Adrenal gland (tissue), 12 donors: Measurements from ENCODE around the gene INSYN2A. TPM values are rescaled to one million over a fixed set of nuclear protein-coding genes. Genes with fewer than 3 reads are reported as not detected.

Experiments used
- DNase-seq, 7 donors: peaks; one replicate each; pipeline ENCODE4 v3.0.0-alpha.2; 2019 to 2020
- H3K27ac ChIP-seq, 5 donors: fragments of 200-600 bp; sonication (generic) in 4 of 5; 1 replicate in 3 of 5; 2 replicates in 2 of 5; pipeline versions ENCODE4 v1.5.1 to v1.8.0; 2016 to 2020; ENCODE audit warnings: mild to moderate bottlenecking in 1 of 5
- H3K27me3 ChIP-seq: fragments of 200-600 bp; 2 replicates; pipeline ENCODE4 v1.8.0; 2021
- H3K36me3 ChIP-seq, 2 donors: fragments of 200-600 bp; replicated peaks in 1 of 2; 1 replicate in 1 of 2; 2 replicates in 1 of 2; pipeline versions ENCODE4 v1.5.1 to v1.8.0; 2018 to 2022
- H3K4me1 ChIP-seq, 2 donors: fragments of 200-600 bp; replicated peaks in 1 of 2; 1 replicate in 1 of 2; 2 replicates in 1 of 2; pipeline versions ENCODE4 v1.5.1 to v1.8.0; 2018 to 2021
- H3K4me3 ChIP-seq, 4 donors: fragments of 200-600 bp; sonication (generic) in 3 of 4; one replicate each; pipeline ENCODE4 v1.5.1; 2016 to 2018
- H3K9me3 ChIP-seq, 3 donors: fragments of 200-600 bp; sonication (generic) in 1 of 3; replicated peaks in 1 of 3; 1 replicate in 2 of 3; 2 replicates in 1 of 3; pipeline versions ENCODE4 v1.5.1 to v1.8.0; 2016 to 2021
- POLR2A ChIP-seq, 2 donors: fragments of 450-650 bp; IDR thresholded peaks; one replicate each; pipeline ENCODE4 v1.6.1; 2017; ENCODE audit warnings: antibody characterized with exemption in 2 of 2, mild to moderate bottlenecking in 2 of 2, moderate library complexity in 1 of 2
- WGBS, 4 donors: extraction: QIAGEN DNeasy Blood & Tissue Kit in 2 of 4; methylation state at CpG; one replicate each; pipeline versions ENCODE4 v1.1.5 to v1.1.7; 2013 to 2017; 5-methylcytosine and 5-hydroxymethylcytosine counted together
- intact Hi-C, 2 donors: fragments of 100-400 bp; cut with DNase I; formaldehyde crosslinking; loops; one replicate each; pipeline versions ENCODE4 v1.14.1 to v1.15.0; 2022 to 2023
- polyA plus RNA-seq, 3 donors: library from polyadenylated mRNA; stranded (reverse); fragments of 200-250 nt in 2 of 3; fragments of 350-450 nt in 1 of 3; fragmentation: Illumina TruSeq in 1 of 3; extraction: RNeasy Lipid Tissue Mini Kit (QIAGEN cat#74804) in 1 of 3; gene quantifications; one replicate each; pipeline ENCODE4 v1.2.3, GENCODE V29; 2013 to 2014
- total RNA-seq, 9 donors: library from RNA; depleted of rRNA in 4 of 9; stranded (reverse); fragments of >200 nt in 4 of 9; fragments of 120-200 nt in 1 of 9; fragmentation: NEBNext Ultra II Directional in 1 of 9; extraction: Animal tissue kit (Norgen Biotek cat#: 25700) in 1 of 9; gene quantifications; one replicate each; pipeline versions ENCODE4 v1.1.0 to v1.2.4, GENCODE V29; 2013 to 2023
- TF ChIP-seq, protein P1 (sequence below), 6 experiments: fragments of 450-650 bp in 4 of 6; fragments of 200-600 bp in 2 of 6; sonication (generic) in 1 of 6; IDR thresholded peaks; 1 replicate in 5 of 6; 2 replicates in 1 of 6; pipeline versions ENCODE4 v1.5.1 to v1.8.0; 2016 to 2021; ENCODE audit warnings: antibody characterized with exemption in 6 of 6, mild to moderate bottlenecking in 2 of 6, moderate library complexity in 1 of 6
- donor health status: healthy with polysubstance abuse.
- donor health status: Bipolar disorder and iron deficiency.
- donor health status: DM: yes; HTN: yes; CAD: no.
- donor health status: DM: no; HTN: no; CAD: no.
- donor health status: DM: no; HTN: no; CAD: no.
- donor health status: DM: yes; HTN: yes; CAD: no.

The INSYN2A gene
- total and polyA plus RNA-seq, 12 donors: 0.07 to 0.08 TPM; not detected in 10

DNA sequence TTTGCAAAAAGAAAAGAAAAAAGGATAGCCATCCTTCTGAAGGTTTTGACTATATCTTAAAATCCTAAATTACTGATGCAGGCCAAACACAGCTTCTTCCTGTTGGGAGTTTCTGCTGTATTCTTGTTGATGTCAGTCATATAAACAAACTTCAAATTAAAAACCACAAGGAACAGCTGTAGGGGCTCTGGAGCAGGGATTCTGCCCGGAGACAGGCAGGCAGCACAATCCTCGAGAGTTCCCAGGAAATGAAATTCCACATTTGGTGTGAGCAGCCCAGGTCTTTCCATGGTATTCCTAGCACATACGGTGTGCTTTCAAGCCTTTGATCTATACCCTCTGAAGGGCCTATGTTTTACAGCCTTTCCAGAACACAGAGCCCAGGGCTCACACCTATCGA is 43.2 kb downstream of the INSYN2A start:
- Histone ChIP-seq H3K36me3 (no peaks in the 10 kb centered on the region), H3K9me3 (no peaks in the 10 kb centered on the region), H3K27me3 (no peaks in the 10 kb centered on the region), H3K4me1 (no peaks in the 10 kb centered on the region), H3K4me3 (no peak overlapping the region), H3K27ac (no peak overlapping the region)
- 77 to 89% (median 86%) methylated on average over 4 of the region's 4 CpGs for WGBS, 4 donors
- intact Hi-C loops: no loop called here
- DNase-seq: peak in 1 of 7 donors; percentile 13
- TF ChIP-seq, protein P1, sequence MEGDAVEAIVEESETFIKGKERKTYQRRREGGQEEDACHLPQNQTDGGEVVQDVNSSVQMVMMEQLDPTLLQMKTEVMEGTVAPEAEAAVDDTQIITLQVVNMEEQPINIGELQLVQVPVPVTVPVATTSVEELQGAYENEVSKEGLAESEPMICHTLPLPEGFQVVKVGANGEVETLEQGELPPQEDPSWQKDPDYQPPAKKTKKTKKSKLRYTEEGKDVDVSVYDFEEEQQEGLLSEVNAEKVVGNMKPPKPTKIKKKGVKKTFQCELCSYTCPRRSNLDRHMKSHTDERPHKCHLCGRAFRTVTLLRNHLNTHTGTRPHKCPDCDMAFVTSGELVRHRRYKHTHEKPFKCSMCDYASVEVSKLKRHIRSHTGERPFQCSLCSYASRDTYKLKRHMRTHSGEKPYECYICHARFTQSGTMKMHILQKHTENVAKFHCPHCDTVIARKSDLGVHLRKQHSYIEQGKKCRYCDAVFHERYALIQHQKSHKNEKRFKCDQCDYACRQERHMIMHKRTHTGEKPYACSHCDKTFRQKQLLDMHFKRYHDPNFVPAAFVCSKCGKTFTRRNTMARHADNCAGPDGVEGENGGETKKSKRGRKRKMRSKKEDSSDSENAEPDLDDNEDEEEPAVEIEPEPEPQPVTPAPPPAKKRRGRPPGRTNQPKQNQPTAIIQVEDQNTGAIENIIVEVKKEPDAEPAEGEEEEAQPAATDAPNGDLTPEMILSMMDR (IDR thresholded peaks at IDR 0.05): no peak
- no peak for TF ChIP-seq POLR2A (IDR thresholded peaks at IDR 0.05)

DNA sequence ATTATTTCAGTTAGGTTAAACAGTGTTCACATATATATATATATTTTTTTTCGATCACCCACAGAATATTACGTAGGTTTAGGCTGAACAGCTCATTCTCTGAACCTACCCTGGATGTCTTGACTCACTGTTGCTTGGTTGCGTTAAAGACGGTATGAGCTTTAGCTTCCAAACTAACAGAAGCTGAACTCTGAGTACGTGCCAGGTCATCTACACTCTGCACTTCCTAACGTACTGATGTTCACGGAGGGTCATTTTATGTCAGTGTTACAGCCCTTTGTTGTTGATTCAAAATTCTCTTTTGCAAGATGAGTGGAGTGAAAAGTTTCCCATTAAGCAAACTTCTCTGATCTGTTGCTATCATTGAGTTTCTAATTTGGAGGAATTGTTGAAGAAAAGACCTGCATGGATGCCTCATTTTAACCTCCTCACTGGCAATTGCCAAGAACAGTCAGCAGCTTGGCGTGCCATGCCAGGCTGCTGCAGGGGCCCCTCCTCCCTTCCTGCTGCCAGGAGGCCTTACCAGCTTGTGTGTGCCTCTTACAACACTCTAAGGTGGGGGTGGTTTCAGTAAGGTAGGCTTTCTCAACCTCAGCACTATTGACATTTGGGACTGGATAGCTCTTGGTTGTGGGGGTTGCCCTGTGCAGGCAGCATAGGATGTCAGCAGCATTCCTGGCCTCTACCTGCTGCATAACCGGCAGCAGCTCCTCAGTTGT is 44.3 kb downstream of the INSYN2A start:
- Histone ChIP-seq H3K4me3 (no peak overlapping the region), H3K27ac (no peak overlapping the region), H3K36me3 (no peaks in the 10 kb centered on the region), H3K27me3 (no peaks in the 10 kb centered on the region), H3K9me3 (no peaks in the 10 kb centered on the region), H3K4me1 (no peaks in the 10 kb centered on the region)
- WGBS, 4 donors: 93 to 95% (median 95%) methylated on average over 8 to 9 of the region's 9 CpGs
- TF ChIP-seq, protein P1 (IDR thresholded peaks at IDR 0.05): no peak
- no peak for TF ChIP-seq POLR2A (IDR thresholded peaks at IDR 0.05)
- intact Hi-C loops: no loop called here
- no peak for DNase-seq

DNA sequence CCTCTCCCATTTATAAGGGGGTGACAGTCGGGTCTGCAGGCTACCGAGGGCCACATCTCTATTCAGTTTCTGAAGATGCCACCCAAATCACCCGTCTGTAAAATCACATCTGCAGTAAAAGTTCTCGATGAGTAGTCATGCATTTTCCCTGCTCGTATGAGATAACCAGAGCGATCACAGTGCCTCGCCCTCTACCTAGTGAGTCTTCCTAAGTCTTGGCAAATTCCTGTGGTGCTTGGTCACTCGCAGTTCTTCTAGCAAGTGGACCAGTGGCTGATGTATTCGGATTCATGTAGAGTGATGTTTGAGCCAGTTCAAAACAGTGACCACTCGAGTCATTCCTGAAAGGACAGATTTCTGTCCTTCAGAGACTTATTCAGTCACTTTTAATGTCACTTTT is 44.9 kb downstream of the INSYN2A start:
- intact Hi-C loops: no loop called here
- H3K27me3 ChIP-seq: no peaks in the 10 kb centered on the region
- 91 to 96% (median 95%) methylated on average over 10 of the region's 10 CpGs for WGBS, 4 donors
- no peaks in the 10 kb centered on the region for H3K36me3 ChIP-seq
- H3K9me3 ChIP-seq: no peaks in the 10 kb centered on the region
- DNase-seq: no peak
- no peaks in the 10 kb centered on the region for H3K4me1 ChIP-seq
- no peak overlapping the region for H3K4me3 ChIP-seq
- H3K27ac ChIP-seq: no peak overlapping the region
- no peak for TF ChIP-seq POLR2A (IDR thresholded peaks at IDR 0.05)
- TF ChIP-seq, protein P1 (IDR thresholded peaks at IDR 0.05): no peak

DNA sequence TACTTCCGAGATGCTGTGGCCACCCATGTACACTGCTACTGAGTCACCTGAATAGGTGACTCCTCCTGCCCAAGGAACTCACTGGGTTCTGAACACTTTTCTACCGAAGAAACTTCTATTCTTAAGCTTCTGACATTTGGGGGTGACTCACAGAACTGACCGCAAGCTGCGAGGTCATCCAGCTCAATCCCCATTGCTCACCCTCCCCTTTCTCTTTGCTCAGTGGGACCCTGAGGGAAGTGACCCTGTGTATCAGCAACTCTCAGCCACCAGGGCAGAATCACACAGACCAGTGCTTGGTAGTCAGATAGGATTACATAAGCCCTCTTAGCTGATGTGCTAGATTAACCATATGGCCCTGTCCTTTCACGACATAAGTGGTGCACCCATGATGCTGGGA is 46.3 kb downstream of the INSYN2A start:
- DNase-seq: no peak
- H3K27ac ChIP-seq: no peak overlapping the region
- WGBS, 4 donors: 63 to 79% (median 77%) methylated on average over 5 of the region's 5 CpGs

More for the DNA sequence above, 46.3 kb downstream of the INSYN2A start:
- intact Hi-C loops: no loop called here
- no peaks in the 10 kb centered on the region for H3K27me3 ChIP-seq
- no peaks in the 10 kb centered on the region for H3K9me3 ChIP-seq
- TF ChIP-seq, protein P1 (IDR thresholded peaks at IDR 0.05): no peak
- no peak for TF ChIP-seq POLR2A (IDR thresholded peaks at IDR 0.05)
- no peaks in the 10 kb centered on the region for H3K4me1 ChIP-seq
- no peaks in the 10 kb centered on the region for H3K36me3 ChIP-seq
- H3K4me3 ChIP-seq: no peak overlapping the region
